Muscle of leg (tissue), 11 donors: ENCODE data around the gene ARTN. TPM values are rescaled to one million over a fixed set of nuclear protein-coding genes. Genes with fewer than 3 reads are reported as not detected.

ENCODE experiments used
- DNase-seq: peaks from one replicate; pipeline ENCODE4 v3.0.0; 2013
- H3K27ac ChIP-seq: one replicate; pipeline ENCODE4 v1.5.1; 2013; ENCODE audit warnings: mild to moderate bottlenecking, low read length, control low read depth
- H3K27me3 ChIP-seq: one replicate; pipeline ENCODE4 v1.6.1; 2013; ENCODE audit warnings: low read length; ENCODE audit not compliant: control insufficient read depth, insufficient read depth
- H3K36me3 ChIP-seq: one replicate; pipeline ENCODE4 v1.6.1; 2013; ENCODE audit warnings: low read length; ENCODE audit not compliant: control insufficient read depth, insufficient read depth
- H3K4me1 ChIP-seq: one replicate; pipeline ENCODE4 v1.6.1; 2013; ENCODE audit warnings: low read length; ENCODE audit not compliant: control insufficient read depth, insufficient read depth
- H3K4me3 ChIP-seq: one replicate; pipeline ENCODE4 v1.5.1; 2013; ENCODE audit warnings: low read length, control low read depth
- H3K9me3 ChIP-seq: replicated peaks from 2 replicates; pipeline ENCODE4 v1.6.1; 2013; ENCODE audit warnings: low read depth, low read length; ENCODE audit not compliant: control insufficient read depth
- WGBS: methylation state at CpG from one replicate; pipeline ENCODE4 v1.1.5; 2013; ENCODE audit warnings: missing lambda C conversion rate; ENCODE audit not compliant: insufficient coverage; 5-methylcytosine and 5-hydroxymethylcytosine counted together
- polyA plus RNA-seq, 8 donors: library from polyadenylated mRNA; unstranded; fragments of 120-200 nt; gene quantifications; one replicate each; pipeline versions ENCODE4 v1.2.1 to v1.2.3, GENCODE V29; 2013; ENCODE audit warnings: inconsistent platforms in 1 of 8, low replicate concordance in 1 of 8; ENCODE audit not compliant: insufficient read length in 8 of 8, insufficient read depth in 1 of 8
- total RNA-seq: library from RNA; stranded (reverse); fragments of 120-200 nt; gene quantifications from one replicate; pipeline ENCODE4 v1.2.4, GENCODE V29; 2013

ARTN gene
- total and polyA plus RNA-seq, 9 donors = 0.49 to 2.4 (median 1.2) TPM

- Histone ChIP-seq H3K4me3 (peak overlapping the region; percentile 67), H3K27ac (peak overlapping the region; percentile 94), H3K36me3 (peaks cover 22% of the 10 kb centered on the region), H3K4me1 (peaks cover 41% of the 10 kb centered on the region), H3K9me3 (no peaks in the 10 kb centered on the region), H3K27me3 (no peaks in the 10 kb centered on the region)
- peak; percentile 44 for DNase-seq
- WGBS = 4% methylated on average over 23 of the region's 27 CpGs
These were observed 13.7 kb downstream of the ARTN start for GRCh38 chr1:43947061-43947873.

- peak overlapping the region; percentile 67 for H3K4me3 ChIP-seq
- peaks cover 41% of the 10 kb centered on the region for H3K4me1 ChIP-seq
- DNase-seq = no peak
- no peaks in the 10 kb centered on the region for H3K9me3 ChIP-seq
- H3K27ac ChIP-seq = peak overlapping the region; percentile 8
- WGBS = 0% methylated on average over 1 of the region's 3 CpGs
- no peaks in the 10 kb centered on the region for H3K27me3 ChIP-seq
- peaks cover 25% of the 10 kb centered on the region for H3K36me3 ChIP-seq
These were observed 14.4 kb downstream of the ARTN start for GRCh38 chr1:43947874-43948437.

GRCh38 chr1:43949678-43950077 lies 16.1 kb downstream of the ARTN start:
- H3K27ac ChIP-seq = peak overlapping the region; percentile 26
- H3K4me3 ChIP-seq = no peak overlapping the region
- H3K9me3 ChIP-seq = no peaks in the 10 kb centered on the region
- H3K36me3 ChIP-seq = peaks cover 23% of the 10 kb centered on the region
- H3K27me3 ChIP-seq = no peaks in the 10 kb centered on the region
- 80% methylated on average over 13 of the region's 13 CpGs for WGBS
- DNase-seq = no peak
- H3K4me1 ChIP-seq = peaks cover 39% of the 10 kb centered on the region

GRCh38 chr1:43951021-43951985 lies 17.7 kb downstream of the ARTN start:
- no peak overlapping the region for H3K4me3 ChIP-seq
- H3K36me3 ChIP-seq = peaks cover 33% of the 10 kb centered on the region
- H3K9me3 ChIP-seq = no peaks in the 10 kb centered on the region
- WGBS = 90% methylated on average over 3 of the region's 4 CpGs
- DNase-seq = no peak
- peaks cover 31% of the 10 kb centered on the region for H3K4me1 ChIP-seq
- no peaks in the 10 kb centered on the region for H3K27me3 ChIP-seq
- no peak overlapping the region for H3K27ac ChIP-seq

GRCh38 chr1:43952731-43953346 lies 19.2 kb downstream of the ARTN start:
- Histone ChIP-seq H3K9me3 (no peaks in the 10 kb centered on the region), H3K27ac (no peak overlapping the region), H3K4me1 (peaks cover 23% of the 10 kb centered on the region), H3K27me3 (no peaks in the 10 kb centered on the region), H3K36me3 (peaks cover 48% of the 10 kb centered on the region), H3K4me3 (no peak overlapping the region)
- WGBS = 56% methylated on average over 5 of the region's 8 CpGs
- no peak for DNase-seq

- no peak for DNase-seq
- peaks cover 18% of the 10 kb centered on the region for H3K4me1 ChIP-seq
These were observed 19.8 kb downstream of the ARTN start for GRCh38 chr1:43953361-43953760.

GRCh38 chr1:43954036-43954435 lies 20.4 kb downstream of the ARTN start:
- Histone ChIP-seq H3K4me1 (peaks cover 11% of the 10 kb centered on the region), H3K27ac (no peak overlapping the region), H3K4me3 (no peak overlapping the region), H3K36me3 (peaks cover 60% of the 10 kb centered on the region), H3K9me3 (no peaks in the 10 kb centered on the region), H3K27me3 (no peaks in the 10 kb centered on the region)
- 82% methylated on average over 3 of the region's 5 CpGs for WGBS
- DNase-seq = no peak

More at GRCh38 chr1:43953361-43953760, 19.8 kb downstream of the ARTN start:
- peaks cover 54% of the 10 kb centered on the region for H3K36me3 ChIP-seq
- H3K27ac ChIP-seq = no peak overlapping the region
- no peaks in the 10 kb centered on the region for H3K27me3 ChIP-seq
- H3K4me3 ChIP-seq = no peak overlapping the region
- no peaks in the 10 kb centered on the region for H3K9me3 ChIP-seq
- WGBS = 58% methylated on average over 2 of the region's 3 CpGs

GRCh38 chr1:43956234-43956633 lies 22.6 kb downstream of the ARTN start:
- Histone ChIP-seq H3K4me1 (no peaks in the 10 kb centered on the region), H3K9me3 (no peaks in the 10 kb centered on the region), H3K27me3 (no peaks in the 10 kb centered on the region), H3K27ac (no peak overlapping the region), H3K4me3 (no peak overlapping the region), H3K36me3 (peaks cover 66% of the 10 kb centered on the region)
- no peak for DNase-seq
- 88% methylated on average over 8 of the region's 8 CpGs for WGBS

GRCh38 chr1:43957407-43958040 lies 23.9 kb downstream of the ARTN start:
- H3K4me1 ChIP-seq = no peaks in the 10 kb centered on the region
- no peaks in the 10 kb centered on the region for H3K27me3 ChIP-seq
- no peaks in the 10 kb centered on the region for H3K9me3 ChIP-seq
- H3K4me3 ChIP-seq = no peak overlapping the region
- no peak overlapping the region for H3K27ac ChIP-seq
- no peak for DNase-seq
- peaks cover 76% of the 10 kb centered on the region for H3K36me3 ChIP-seq
- 81% methylated on average over 7 of the region's 7 CpGs for WGBS
